Measurements from ENCODE around the gene SSH3. TPM values are rescaled to one million over a fixed set of nuclear protein-coding genes. Genes with fewer than 3 reads are reported as not detected.

The SSH3 gene
- total and polyA plus RNA-seq, 2 of the 8 experiments (the other 6 are each of a cell fraction or from before 2014, with no cell fraction given): 16.9 to 19.8 TPM

DNA sequence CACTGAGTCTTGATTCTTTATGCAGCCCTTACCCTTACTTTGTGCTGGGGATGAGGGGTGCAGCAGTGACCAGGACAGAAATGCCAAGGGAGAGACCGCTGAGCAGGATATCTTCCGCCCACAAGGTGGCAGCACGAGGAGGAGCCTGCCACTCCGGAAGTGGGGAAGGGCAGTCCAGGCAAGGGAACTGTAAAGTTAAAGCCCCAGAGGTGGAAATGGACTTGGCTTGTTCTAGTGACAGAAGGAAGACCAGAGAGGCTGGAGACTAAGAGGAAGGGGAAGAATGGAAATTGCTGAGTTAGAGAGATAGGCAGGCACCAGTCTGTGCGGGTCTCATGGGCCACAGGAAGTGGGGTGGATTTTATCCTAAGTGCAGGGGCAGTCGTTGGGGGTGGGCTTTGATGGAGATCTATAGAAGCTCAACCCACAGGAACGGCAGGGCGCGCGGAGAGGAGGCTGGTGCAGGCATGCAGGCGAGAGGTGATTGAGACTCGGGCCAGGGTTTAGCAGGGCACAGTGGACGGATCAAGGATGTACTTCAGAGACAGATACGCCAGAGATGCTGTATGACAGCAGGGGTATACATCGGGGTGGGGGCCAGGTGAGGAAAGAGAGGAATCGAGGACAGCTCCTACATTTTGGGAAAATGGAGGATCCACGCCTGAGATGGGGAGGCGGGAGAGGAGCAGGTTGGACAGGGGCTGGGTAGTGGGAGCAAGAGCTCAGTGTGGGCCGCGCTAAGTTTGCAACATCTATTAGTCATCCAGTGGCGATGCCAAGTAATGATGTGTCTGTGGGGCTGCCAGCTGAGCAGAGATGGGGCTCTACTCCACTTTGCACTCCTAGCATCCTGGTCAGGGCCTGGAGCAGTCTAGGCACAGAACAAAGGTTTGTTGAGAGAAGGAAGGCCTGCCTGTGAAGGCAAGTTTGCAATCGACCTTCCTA is 40.3 kb upstream of the SSH3 start:
- H4K20me1 ChIP-seq (replicated peaks in 1 of 2; ENCODE audit: control insufficient read depth in 1 of 2, insufficient read depth in 2 of 2, low read length in 2 of 2): peaks cover 0 to 8% of the 10 kb centered on the region in 2 experiments
- no peak overlapping the region for H3K14ac ChIP-seq (ENCODE audit: insufficient read length)
- H3K9ac ChIP-seq (replicated peaks in 1 of 4; ENCODE audit: extremely low read depth in 1 of 4, low read depth in 3 of 4, low read length in 3 of 4): no peak overlapping the region
- no peak overlapping the region for H4K91ac ChIP-seq (replicated peaks; ENCODE audit: insufficient read length, low read length)
- no peak overlapping the region for H3K18ac ChIP-seq (ENCODE audit: extremely low read depth, low read length)
- H2BK5ac ChIP-seq (ENCODE audit: low read depth, low read length): 0 out of 2 replicates have a peak overlapping the region, but pooled peaks have one; percentile 1
- 69% methylated on average over 22 of the region's 22 CpGs; no CpG with 5 or more reads in 1 of the 2 experiments for WGBS, 2 experiments (ENCODE audit: extremely low coverage in 1 of 2, insufficient coverage in 1 of 2, insufficient read length in 1 of 2, insufficient replicate concordance in 2 of 2, low coverage in 1 of 2, low lambda C conversion rate in 2 of 2, missing lambda C conversion rate in 1 of 2)
- peak in 1 of 2 experiments; percentile 90 for DNase-seq (ENCODE audit: low read depth in 1 of 2, low spot score in 2 of 2)
- no peak overlapping the region for H2BK20ac ChIP-seq (ENCODE audit: low read length)
- peak overlapping the region; percentile 43; the same call in 1 of the 2 replicates for H2AFZ ChIP-seq (ENCODE audit: low read length)
- 0 out of 2 replicates have a peak overlapping the region, but pooled peaks have one; percentile 39 for H2BK12ac ChIP-seq (ENCODE audit: low read depth, low read length)
- POLR2A ChIA-PET (ENCODE audit: partially characterized antibody): interaction anchor here (0.5 to 2.4 kb wide), 10 partner anchors 10 to 441 kb away, joined by 3 to 24 read pairs (median 4); partner anchors contain the start of gene ANKRD13D
- H3K27ac ChIP-seq (ENCODE audit: low read depth, low read length): no peak overlapping the region
- 0 out of 2 replicates have a peak, but pooled peaks cover 2% of the 10 kb centered on the region for H3K79me1 ChIP-seq (ENCODE audit: low read depth, low read length)
- H3K56ac ChIP-seq (replicated peaks; ENCODE audit: insufficient read length, low read depth, low read length): no peak overlapping the region
- peak overlapping the region; percentile 34 for H4K5ac ChIP-seq (ENCODE audit: insufficient read length, low read depth, low read length)
- peaks cover 0 to 23% (median 20%) of the 10 kb centered on the region in 4 experiments; a peak in 6 of 7 replicates for H3K4me1 ChIP-seq (replicated peaks in 1 of 4; ENCODE audit: control insufficient read depth in 3 of 4, insufficient read depth in 4 of 4, low read length in 3 of 4)
- H3K4me2 ChIP-seq (ENCODE audit: insufficient read depth in 1 of 2, low read depth in 2 of 2, low read length in 2 of 2): no peak overlapping the region; a peak in 2 of 4 replicates
- H3K79me2 ChIP-seq (ENCODE audit: control insufficient read depth in 1 of 2, insufficient read depth in 2 of 2, low read length in 2 of 2): peaks cover 0 to 11% of the 10 kb centered on the region in 2 experiments; a peak in 3 of 4 replicates
- 0 out of 2 replicates have a peak overlapping the region, but pooled peaks have one; percentile 62 for H4K8ac ChIP-seq (ENCODE audit: extremely low read depth, insufficient read depth, low read length)
- no peaks in the 10 kb centered on the region for H3K9me3 ChIP-seq (ENCODE audit: insufficient read depth in 2 of 2, low read depth in 1 of 2, low read length in 1 of 2)
- peak; percentile 55 for FAIRE-seq
- H2BK15ac ChIP-seq (ENCODE audit: low read length): 0 out of 2 replicates have a peak overlapping the region, but pooled peaks have one; percentile 6
- H3K23me2 ChIP-seq (ENCODE audit: low read depth, low read length): peaks cover 4% of the 10 kb centered on the region
- no peak overlapping the region for H2AK5ac ChIP-seq (ENCODE audit: low read depth, low read length)
- no peak overlapping the region for H3K4me3 ChIP-seq (ENCODE audit: extremely low read depth in 1 of 4, insufficient read depth in 2 of 4, low read depth in 3 of 4, low read length in 4 of 4)
- H3K23ac ChIP-seq (ENCODE audit: insufficient read length): no peak overlapping the region
- peak overlapping the region; percentile 19 for H3K4ac ChIP-seq (replicated peaks; ENCODE audit: insufficient read length, low read depth, low read length)
- CTCF ChIA-PET (ENCODE audit: partially characterized antibody): interaction anchor here (0.5 to 13.0 kb wide), 38 partner anchors 8 to 367 kb away, joined by 3 to 186 read pairs (median 4); partner anchors contain the start of genes ANKRD13D, CLCF1, POLD4 and SSH3
- no peak overlapping the region for H2BK120ac ChIP-seq (replicated peaks; ENCODE audit: low read depth, low read length)
- H3K27me3 ChIP-seq (replicated peaks in 1 of 4; ENCODE audit: control insufficient read depth in 3 of 4, extremely low read depth in 1 of 4, insufficient read depth in 3 of 4, low read length in 3 of 4): peaks cover 0 to 3% (median 0%) of the 10 kb centered on the region in 4 experiments; a peak in 5 of 7 replicates
- H3K36me3 ChIP-seq (ENCODE audit: control insufficient read depth in 2 of 4, insufficient read depth in 4 of 4, low read length in 3 of 4): no peaks in the 10 kb centered on the region
- TF ChIP-seq BACH1 (IDR thresholded peaks at IDR 0.05; ENCODE audit: low read length): 0 out of 2 replicates have a peak, but pooled peaks have one; percentile 34
- TF ChIP-seq, protein P1, sequence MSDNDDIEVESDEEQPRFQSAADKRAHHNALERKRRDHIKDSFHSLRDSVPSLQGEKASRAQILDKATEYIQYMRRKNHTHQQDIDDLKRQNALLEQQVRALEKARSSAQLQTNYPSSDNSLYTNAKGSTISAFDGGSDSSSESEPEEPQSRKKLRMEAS (IDR thresholded peaks at IDR 0.05): peak; percentile 40; the same call in 1 of the 2 replicates
- TF ChIP-seq EGR1 (IDR thresholded peaks at IDR 0.05; ENCODE audit: borderline replicate concordance, low read depth, low read length): 0 out of 2 replicates have a peak, but pooled peaks have one; percentile 39
- TF ChIP-seq HDAC6 (IDR thresholded peaks at IDR 0.05; ENCODE audit: low read depth, low read length): no peak
- no peak for TF ChIP-seq TAF1 (IDR thresholded peaks at IDR 0.05; ENCODE audit: low read depth, low read length)
- peak; percentile 40; the same call in 1 of the 2 replicates for TF ChIP-seq CREB1 (IDR thresholded peaks at IDR 0.05)
- TF ChIP-seq, protein P2, sequence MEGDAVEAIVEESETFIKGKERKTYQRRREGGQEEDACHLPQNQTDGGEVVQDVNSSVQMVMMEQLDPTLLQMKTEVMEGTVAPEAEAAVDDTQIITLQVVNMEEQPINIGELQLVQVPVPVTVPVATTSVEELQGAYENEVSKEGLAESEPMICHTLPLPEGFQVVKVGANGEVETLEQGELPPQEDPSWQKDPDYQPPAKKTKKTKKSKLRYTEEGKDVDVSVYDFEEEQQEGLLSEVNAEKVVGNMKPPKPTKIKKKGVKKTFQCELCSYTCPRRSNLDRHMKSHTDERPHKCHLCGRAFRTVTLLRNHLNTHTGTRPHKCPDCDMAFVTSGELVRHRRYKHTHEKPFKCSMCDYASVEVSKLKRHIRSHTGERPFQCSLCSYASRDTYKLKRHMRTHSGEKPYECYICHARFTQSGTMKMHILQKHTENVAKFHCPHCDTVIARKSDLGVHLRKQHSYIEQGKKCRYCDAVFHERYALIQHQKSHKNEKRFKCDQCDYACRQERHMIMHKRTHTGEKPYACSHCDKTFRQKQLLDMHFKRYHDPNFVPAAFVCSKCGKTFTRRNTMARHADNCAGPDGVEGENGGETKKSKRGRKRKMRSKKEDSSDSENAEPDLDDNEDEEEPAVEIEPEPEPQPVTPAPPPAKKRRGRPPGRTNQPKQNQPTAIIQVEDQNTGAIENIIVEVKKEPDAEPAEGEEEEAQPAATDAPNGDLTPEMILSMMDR (IDR thresholded peaks at IDR 0.05; ENCODE audit: control extremely low read depth in 1 of 3, insufficient read depth in 1 of 3, low read depth in 1 of 3, low read length in 3 of 3): peak; percentile 89 to 93 (median 93)
